ENCODE results near the gene IER5L. TPM values are rescaled to one million over a fixed set of nuclear protein-coding genes. Genes with fewer than 3 reads are reported as not detected.

Gene IER5L
- total and polyA plus RNA-seq, 12 donors, result 0.46 to 168 (median 18.6) TPM

DNA sequence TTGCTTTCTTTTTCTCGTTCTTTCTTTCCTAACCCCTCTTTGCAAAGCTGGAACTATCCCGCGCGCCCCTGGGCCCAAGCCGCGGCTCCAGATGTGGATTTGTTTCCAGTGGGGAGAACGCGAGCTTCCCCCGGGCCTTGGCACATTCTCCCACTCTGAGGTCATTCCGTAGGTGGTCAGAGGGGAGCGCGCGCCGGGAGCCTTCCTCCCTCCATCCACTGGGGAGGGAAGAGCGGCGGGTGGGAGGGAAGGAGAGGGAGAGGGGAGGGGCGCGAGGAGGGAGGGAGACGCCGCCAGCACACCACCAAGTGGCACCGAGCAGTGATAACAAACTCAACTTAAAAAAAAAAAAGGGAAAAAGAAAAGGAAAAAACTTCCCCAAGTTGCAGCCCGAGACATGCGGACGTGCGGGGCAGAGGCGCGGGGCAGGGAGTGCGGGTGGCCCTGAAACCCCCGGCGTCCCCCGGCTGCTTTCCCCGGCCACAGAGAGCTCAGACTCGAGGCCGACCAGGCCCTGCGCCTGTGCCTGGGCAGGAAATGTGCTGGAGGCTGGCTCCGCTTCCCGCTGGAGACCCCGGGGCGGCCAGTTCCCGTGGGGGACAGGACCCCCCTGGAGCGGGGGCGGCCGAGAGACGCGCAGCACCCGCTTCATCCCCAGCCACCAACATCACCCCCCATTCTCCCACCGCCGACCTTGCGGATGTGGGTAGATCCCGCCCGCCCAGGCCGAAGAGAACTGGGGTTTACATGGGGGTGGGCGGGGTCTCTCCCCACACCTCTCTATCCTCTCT lies 3.1 kb downstream of the IER5L start:
- H3K36me3 ChIP-seq (replicated peaks in 1 of 2), result no peaks in the 10 kb centered on the region
- H3K4me3 ChIP-seq, result peak overlapping the region; percentile 28 to 95 (median 60)
- peak; percentile 82 to 91 (median 89) for DNase-seq
- WGBS, 4 donors, result 1 to 3% (median 2%) methylated on average over 40 to 53 of the region's 53 CpGs
- no peaks in the 10 kb centered on the region for H3K9me3 ChIP-seq (replicated peaks in 1 of 3)
- H3K27ac ChIP-seq, result peak overlapping the region; percentile 93 to 99 (median 96)
- intact Hi-C loops (cut with DNase I), result loop anchor here (2.0 to 10.0 kb wide), 4 partner anchors 38 to 436 kb away; no protein-coding TSS in a partner anchor
- TF ChIP-seq, protein P1, sequence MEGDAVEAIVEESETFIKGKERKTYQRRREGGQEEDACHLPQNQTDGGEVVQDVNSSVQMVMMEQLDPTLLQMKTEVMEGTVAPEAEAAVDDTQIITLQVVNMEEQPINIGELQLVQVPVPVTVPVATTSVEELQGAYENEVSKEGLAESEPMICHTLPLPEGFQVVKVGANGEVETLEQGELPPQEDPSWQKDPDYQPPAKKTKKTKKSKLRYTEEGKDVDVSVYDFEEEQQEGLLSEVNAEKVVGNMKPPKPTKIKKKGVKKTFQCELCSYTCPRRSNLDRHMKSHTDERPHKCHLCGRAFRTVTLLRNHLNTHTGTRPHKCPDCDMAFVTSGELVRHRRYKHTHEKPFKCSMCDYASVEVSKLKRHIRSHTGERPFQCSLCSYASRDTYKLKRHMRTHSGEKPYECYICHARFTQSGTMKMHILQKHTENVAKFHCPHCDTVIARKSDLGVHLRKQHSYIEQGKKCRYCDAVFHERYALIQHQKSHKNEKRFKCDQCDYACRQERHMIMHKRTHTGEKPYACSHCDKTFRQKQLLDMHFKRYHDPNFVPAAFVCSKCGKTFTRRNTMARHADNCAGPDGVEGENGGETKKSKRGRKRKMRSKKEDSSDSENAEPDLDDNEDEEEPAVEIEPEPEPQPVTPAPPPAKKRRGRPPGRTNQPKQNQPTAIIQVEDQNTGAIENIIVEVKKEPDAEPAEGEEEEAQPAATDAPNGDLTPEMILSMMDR (IDR thresholded peaks at IDR 0.05), result peak in 1 of 6 experiments; percentile 3
- peak in 1 of 2 donors; percentile 65 for TF ChIP-seq POLR2A (IDR thresholded peaks at IDR 0.05)
- H3K4me1 ChIP-seq (replicated peaks in 1 of 2), result peaks cover 11 to 25% of the 10 kb centered on the region in 2 donors
- H3K27me3 ChIP-seq, result no peaks in the 10 kb centered on the region

DNA sequence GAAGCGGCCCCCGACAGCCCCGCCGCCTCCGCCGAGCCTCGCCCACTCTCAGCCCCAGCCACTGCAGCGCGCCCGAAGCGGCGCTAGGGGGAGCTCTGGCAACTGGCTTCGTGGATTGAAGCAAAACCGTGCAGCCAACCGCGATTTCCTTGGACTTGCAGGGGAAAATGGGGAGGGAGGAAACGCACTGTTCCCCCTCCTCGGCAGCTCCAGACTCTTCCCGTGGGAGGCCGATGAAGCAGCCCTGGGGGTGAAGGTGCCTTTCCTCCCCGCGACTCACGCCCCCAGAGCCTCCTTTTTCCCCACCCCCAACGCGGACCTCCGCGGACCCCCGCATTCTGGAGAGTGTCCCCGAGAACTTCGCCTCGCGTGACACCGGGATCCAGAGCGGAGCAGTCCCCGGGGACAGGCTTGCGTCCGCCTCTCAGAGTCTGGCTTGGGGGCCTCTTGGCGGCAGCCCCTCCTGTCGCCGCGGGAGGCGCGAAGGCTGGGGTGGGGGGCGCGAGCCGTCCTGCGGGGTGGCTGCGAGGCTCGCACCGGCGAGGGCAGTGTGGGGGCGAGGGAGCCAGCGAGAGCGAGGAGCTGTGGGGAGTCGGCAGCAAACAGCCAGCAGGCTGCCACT lies 3.8 kb downstream of the IER5L start:
- 0% methylated on average over 12 to 55 of the region's 55 CpGs for WGBS, 4 donors
- H3K4me1 ChIP-seq (replicated peaks in 1 of 2), result peaks cover 11 to 25% of the 10 kb centered on the region in 2 donors
- TF ChIP-seq, protein P1 (IDR thresholded peaks at IDR 0.05), result peak; percentile 87 to 98 (median 94)
- TF ChIP-seq POLR2A (IDR thresholded peaks at IDR 0.05), result peak; percentile 16 to 69
- no peaks in the 10 kb centered on the region for H3K27me3 ChIP-seq
- no peaks in the 10 kb centered on the region for H3K36me3 ChIP-seq (replicated peaks in 1 of 2)
- peak overlapping the region; percentile 28 to 95 (median 60) for H3K4me3 ChIP-seq
- peak overlapping the region; percentile 93 to 99 (median 96) for H3K27ac ChIP-seq
- no peaks in the 10 kb centered on the region for H3K9me3 ChIP-seq (replicated peaks in 1 of 3)
- intact Hi-C loops (cut with DNase I), result loop anchor here (2.0 to 10.0 kb wide), 4 partner anchors 37 to 437 kb away; no protein-coding TSS in a partner anchor
- peak; percentile 92 to 96 (median 94) for DNase-seq

DNA sequence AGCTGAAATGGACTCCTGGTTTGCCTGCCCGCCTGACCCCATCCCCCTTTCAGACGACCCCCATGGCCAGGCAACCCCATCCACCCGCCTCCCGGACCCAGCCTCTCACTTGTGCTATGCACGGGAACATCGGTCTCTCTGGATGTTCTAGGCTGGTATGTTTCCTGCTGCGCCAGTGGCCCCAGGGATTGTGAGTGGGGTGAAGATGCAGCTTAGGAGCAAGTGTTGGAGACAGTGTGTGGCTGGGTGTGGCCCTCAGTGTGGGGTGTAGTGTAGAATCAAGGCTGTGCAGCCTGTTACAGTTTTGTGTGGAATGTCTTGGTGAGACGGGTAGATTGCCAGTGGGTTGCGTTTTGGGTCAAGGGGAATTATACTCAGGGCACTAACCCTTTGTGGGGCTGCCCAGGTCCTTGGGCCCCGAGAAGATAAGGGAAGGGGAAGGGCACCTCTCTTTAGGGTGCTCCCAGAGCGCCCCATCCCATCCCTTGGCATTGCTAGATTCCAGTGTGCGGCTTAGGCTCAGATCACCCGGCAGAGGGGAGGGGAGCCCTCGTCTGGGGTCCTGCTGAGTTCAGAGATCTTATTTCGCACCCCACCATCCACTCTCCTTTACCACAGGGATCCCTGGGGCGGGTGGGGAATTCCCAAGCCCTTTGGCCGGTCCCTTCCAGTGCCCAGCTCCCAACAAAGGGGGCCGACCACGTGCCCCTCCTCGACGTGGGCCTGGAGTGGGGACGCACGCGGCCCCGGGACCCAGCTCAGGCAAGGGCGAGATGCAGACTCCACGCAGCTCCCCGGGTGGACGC lies 4.6 kb downstream of the IER5L start:
- Histone ChIP-seq H3K4me1 (replicated peaks in 1 of 2) (peaks cover 8 to 23% of the 10 kb centered on the region in 2 donors), H3K4me3 (peak overlapping the region in 2 of 4 donors; percentile 50 to 95), H3K36me3 (replicated peaks in 1 of 2) (no peaks in the 10 kb centered on the region), H3K27ac (peak overlapping the region in 3 of 5 donors; percentile 95 to 99 (median 96)), H3K27me3 (no peaks in the 10 kb centered on the region), H3K9me3 (replicated peaks in 1 of 3) (no peaks in the 10 kb centered on the region)
- TF ChIP-seq, protein P1 (IDR thresholded peaks at IDR 0.05), result no peak
- no peak for TF ChIP-seq POLR2A (IDR thresholded peaks at IDR 0.05)
- 21 to 48% (median 32%) methylated on average over 14 to 29 of the region's 29 CpGs for WGBS, 4 donors
- DNase-seq, result no peak
- intact Hi-C loops (cut with DNase I), result loop anchor here (2.0 to 10.0 kb wide), 4 partner anchors 36 to 437 kb away; no protein-coding TSS in a partner anchor
